ENCODE data around the gene INTS11.
A peak's percentile ranks its signal among the peaks of the same experiment; 100 is the strongest.

The INTS11 gene

GRCh38 chr1:1268284-1268682, 56.2 kb downstream of the INTS11 start:
- H4K20me1 ChIP-seq (ENCODE audit: control insufficient read depth, insufficient read depth, low read depth, low read length), result peaks cover 25% of the 10 kb centered on the region

GRCh38 chr1:1267488-1268283, 56.8 kb downstream of the INTS11 start:
- no peaks in the 10 kb centered on the region for H3F3A ChIP-seq (ENCODE audit: control insufficient read depth, insufficient read depth)
- peaks cover 20% of the 10 kb centered on the region for H4K20me1 ChIP-seq (ENCODE audit: control insufficient read depth, insufficient read depth, low read depth, low read length)
- H3K36me3 ChIP-seq (ENCODE audit: control insufficient read depth, low read length), result peaks cover 76% of the 10 kb centered on the region
- H3K79me2 ChIP-seq (ENCODE audit: control insufficient read depth, low read length), result peaks cover 76% of the 10 kb centered on the region
- no peak overlapping the region for H3K27ac ChIP-seq (ENCODE audit: low read depth, low read length)
- H3K4me2 ChIP-seq (ENCODE audit: low read length), result no peak overlapping the region
- H3K27me3 ChIP-seq (ENCODE audit: control insufficient read depth, low read length), result no peaks in the 10 kb centered on the region
- no peak for TF ChIP-seq CTCF (IDR thresholded peaks at IDR 0.05; ENCODE audit: low read depth, low read length, poor library complexity, severe bottlenecking)
- no peak for TF ChIP-seq EZH2phosphoT487 (IDR thresholded peaks at IDR 0.05; ENCODE audit: borderline replicate concordance, low read length)
- peaks cover 18% of the 10 kb centered on the region for H3K4me1 ChIP-seq (ENCODE audit: control insufficient read depth, low read length)
- H3K9me3 ChIP-seq (ENCODE audit: control insufficient read depth, insufficient read depth, low read length), result no peaks in the 10 kb centered on the region
- H3K4me3 ChIP-seq (ENCODE audit: low read length), result no peak overlapping the region
- no peaks in the 10 kb centered on the region for H3K9me2 ChIP-seq (replicated peaks; ENCODE audit: control insufficient read depth, low read length)

More at GRCh38 chr1:1268284-1268682, 56.2 kb downstream of the INTS11 start:
- Histone ChIP-seq H3K36me3 (ENCODE audit: control insufficient read depth, low read length) (peaks cover 76% of the 10 kb centered on the region), H3F3A (ENCODE audit: control insufficient read depth, insufficient read depth) (no peaks in the 10 kb centered on the region), H3K4me1 (ENCODE audit: control insufficient read depth, low read length) (peaks cover 20% of the 10 kb centered on the region), H3K4me2 (ENCODE audit: low read length) (no peak overlapping the region), H3K9me2 (replicated peaks; ENCODE audit: control insufficient read depth, low read length) (no peaks in the 10 kb centered on the region), H3K9me3 (ENCODE audit: control insufficient read depth, insufficient read depth, low read length) (no peaks in the 10 kb centered on the region), H3K79me2 (ENCODE audit: control insufficient read depth, low read length) (peaks cover 76% of the 10 kb centered on the region), H3K27ac (ENCODE audit: low read depth, low read length) (no peak overlapping the region), H3K27me3 (ENCODE audit: control insufficient read depth, low read length) (no peaks in the 10 kb centered on the region), H3K4me3 (ENCODE audit: low read length) (no peak overlapping the region)
- no peak for TF ChIP-seq EZH2phosphoT487 (IDR thresholded peaks at IDR 0.05; ENCODE audit: borderline replicate concordance, low read length)
- TF ChIP-seq CTCF (IDR thresholded peaks at IDR 0.05; ENCODE audit: low read depth, low read length, poor library complexity, severe bottlenecking), result no peak

GRCh38 chr1:1264868-1265272, 59.6 kb downstream of the INTS11 start:
- Histone ChIP-seq H3K9me3 (ENCODE audit: control insufficient read depth, insufficient read depth, low read length) (no peaks in the 10 kb centered on the region), H3F3A (ENCODE audit: control insufficient read depth, insufficient read depth) (0 out of 2 replicates have a peak, but pooled peaks cover 3% of the 10 kb centered on the region), H3K4me1 (ENCODE audit: control insufficient read depth, low read length) (peaks cover 14% of the 10 kb centered on the region), H4K20me1 (ENCODE audit: control insufficient read depth, insufficient read depth, low read depth, low read length) (no peaks in the 10 kb centered on the region), H3K27ac (ENCODE audit: low read depth, low read length) (no peak overlapping the region), H3K27me3 (ENCODE audit: control insufficient read depth, low read length) (no peaks in the 10 kb centered on the region), H3K4me2 (ENCODE audit: low read length) (no peak overlapping the region), H3K36me3 (ENCODE audit: control insufficient read depth, low read length) (peaks cover 74% of the 10 kb centered on the region), H3K79me2 (ENCODE audit: control insufficient read depth, low read length) (peaks cover 54% of the 10 kb centered on the region), H3K9me2 (replicated peaks; ENCODE audit: control insufficient read depth, low read length) (no peaks in the 10 kb centered on the region), H3K4me3 (ENCODE audit: low read length) (no peak overlapping the region)
- TF ChIP-seq EZH2phosphoT487 (IDR thresholded peaks at IDR 0.05; ENCODE audit: borderline replicate concordance, low read length) (no peak), CTCF (IDR thresholded peaks at IDR 0.05; ENCODE audit: low read depth, low read length, poor library complexity, severe bottlenecking) (peak; percentile 34)
